Caco-2 (cell line): ENCODE results near the gene TTLL11. TPM values are rescaled to one million over a fixed set of nuclear protein-coding genes. Genes with fewer than 3 reads are reported as not detected.

Source experiments
- BruUV-seq: library from RNA; stranded (reverse); fragments of 400-500 nt; replicated peaks from 2 replicates; lab custom pipeline; 2021; lab: Mats Ljungman, UMichigan
- CTCF ChIA-PET: fragments of 300-600 bp; sonication (Branson Sonifier 250); formaldehyde crosslinking; loops from one replicate; lab custom pipeline; 2022; ENCODE audit warnings: antibody characterized with exemption; lab: Charles Lee
- POLR2A ChIA-PET: fragments of 300-600 bp; sonication (Branson Sonifier 250); formaldehyde crosslinking; loops from one replicate; lab custom pipeline; 2022; ENCODE audit warnings: antibody characterized with exemption; lab: Charles Lee
- DNase-seq, 2 experiments: peaks; one replicate each; pipeline versions ENCODE4 v3.0.0 to v3.0.0-alpha.2; 2020 to 2022
- H3K27me3 ChIP-seq: replicated peaks from 2 replicates; pipeline ENCODE4 v1.6.0; 2011; ENCODE audit warnings: low read length; ENCODE audit not compliant: control insufficient read depth, insufficient read depth
- H3K36me3 ChIP-seq: 2 replicates; pipeline ENCODE4 v1.5.1; 2011; ENCODE audit warnings: low read length; ENCODE audit not compliant: control insufficient read depth, insufficient read depth
- H3K4me1 ChIP-seq: fragments of 250-450 bp; sonication (Bioruptor Pico); 2 replicates; pipeline ENCODE4 v1.5.1; 2020; ENCODE audit warnings: mild to moderate bottlenecking
- H3K4me3 ChIP-seq: 2 replicates; pipeline ENCODE4 v1.5.1; 2011; ENCODE audit warnings: low read depth, mild to moderate bottlenecking, control low read depth, low read length
- H3K9me3 ChIP-seq: fragments of 250-450 bp; sonication (Bioruptor Pico); 2 replicates; pipeline ENCODE4 v1.5.1; 2020; ENCODE audit warnings: mild to moderate bottlenecking, moderate library complexity
- H3K27ac Mint-ChIP-seq: one replicate; pipeline ENCODE4 v1.8.0; 2022; ENCODE audit warnings: mixed read lengths; ENCODE audit not compliant: unreplicated experiment
- H3K27me3 Mint-ChIP-seq: one replicate; pipeline ENCODE4 v1.8.0; 2022; ENCODE audit warnings: mixed read lengths; ENCODE audit not compliant: insufficient read depth, unreplicated experiment
- H3K36me3 Mint-ChIP-seq: one replicate; pipeline ENCODE4 v1.8.0; 2022; ENCODE audit warnings: mild to moderate bottlenecking, mixed read lengths; ENCODE audit not compliant: insufficient read depth, unreplicated experiment
- H3K4me1 Mint-ChIP-seq: one replicate; pipeline ENCODE4 v1.8.0; 2022; ENCODE audit warnings: low read depth, mixed read lengths; ENCODE audit not compliant: unreplicated experiment
- H3K4me3 Mint-ChIP-seq: one replicate; pipeline ENCODE4 v1.8.0; 2022; ENCODE audit warnings: mild to moderate bottlenecking, moderate library complexity, mixed read lengths; ENCODE audit not compliant: unreplicated experiment
- H3K9me3 Mint-ChIP-seq: one replicate; pipeline ENCODE4 v1.8.0; 2022; ENCODE audit warnings: mixed read lengths; ENCODE audit not compliant: unreplicated experiment
- CTCF ChIP-seq, 2 experiments: fragments of 200-600 bp in 1 of 2; IDR thresholded peaks; 1 replicate in 1 of 2; 2 replicates in 1 of 2; pipeline versions ENCODE4 v1.5.1 to v1.8.0; 2011 to 2022; ENCODE audit warnings: antibody characterized with exemption in 1 of 2, control low read depth in 1 of 2, inconsistent platforms in 1 of 2, low read depth in 1 of 2, low read length in 1 of 2, mild to moderate bottlenecking in 1 of 2, moderate library complexity in 1 of 2; ENCODE audit not compliant: insufficient read depth in 1 of 2, severe bottlenecking in 1 of 2, unreplicated experiment in 1 of 2
- intact Hi-C: fragments of 100-400 bp; cut with micrococcal nuclease; formaldehyde crosslinking; loops from one replicate; pipeline ENCODE4 v1.10.0; 2022; ENCODE audit not compliant: unreplicated experiment
- total RNA-seq: library from RNA; stranded (reverse); gene quantifications from 2 replicates; pipeline ENCODE4 v1.2.3, GENCODE V29; 2022

Gene TTLL11
- total RNA-seq, 1 experiment from 2014 or later = 4.4 TPM

- no peaks in the 10 kb centered on the region for H3K36me3 ChIP-seq
- no TSS peak for BruUV-seq
- ChIA-PET POLR2A (no interaction called here), CTCF (no interaction called here)
- H3K27ac Mint-ChIP-seq = no peak overlapping the region
- no peaks in the 10 kb centered on the region for H3K9me3 ChIP-seq
- no peaks in the 10 kb centered on the region for H3K9me3 Mint-ChIP-seq
- no peaks in the 10 kb centered on the region for H3K4me1 Mint-ChIP-seq
- H3K4me3 Mint-ChIP-seq = no peak overlapping the region
- no peak for DNase-seq
- peaks cover 12% of the 10 kb centered on the region for H3K27me3 Mint-ChIP-seq
- no peaks in the 10 kb centered on the region for H3K27me3 ChIP-seq
- intact Hi-C loops = no loop called here
- H3K4me3 ChIP-seq = no peak overlapping the region
- no peaks in the 10 kb centered on the region for H3K4me1 ChIP-seq
- H3K36me3 Mint-ChIP-seq = no peaks in the 10 kb centered on the region
- TF ChIP-seq CTCF (IDR thresholded peaks at IDR 0.05; ENCODE audit: insufficient read depth in 1 of 2, low read depth in 1 of 2, low read length in 1 of 2, severe bottlenecking in 1 of 2, unreplicated experiment in 1 of 2) = no peak
Measured at GRCh38 chr9:121887553-121888437, 205.3 kb downstream of the TTLL11 start.

- DNase-seq = no peak
- no peaks in the 10 kb centered on the region for H3K4me1 ChIP-seq
- ChIA-PET POLR2A (no interaction called here), CTCF (no interaction called here)
- no peaks in the 10 kb centered on the region for H3K36me3 ChIP-seq
- Mint-ChIP-seq H3K27me3 (peaks cover 18% of the 10 kb centered on the region), H3K4me3 (no peak overlapping the region), H3K9me3 (no peaks in the 10 kb centered on the region), H3K4me1 (no peaks in the 10 kb centered on the region), H3K27ac (no peak overlapping the region), H3K36me3 (no peaks in the 10 kb centered on the region)
- no peaks in the 10 kb centered on the region for H3K9me3 ChIP-seq
- no peak for TF ChIP-seq CTCF (IDR thresholded peaks at IDR 0.05; ENCODE audit: insufficient read depth in 1 of 2, low read depth in 1 of 2, low read length in 1 of 2, severe bottlenecking in 1 of 2, unreplicated experiment in 1 of 2)
- no TSS peak for BruUV-seq
- no peak overlapping the region for H3K4me3 ChIP-seq
- intact Hi-C loops = no loop called here
- H3K27me3 ChIP-seq = no peaks in the 10 kb centered on the region
Measured at GRCh38 chr9:121886759-121887485, 206.2 kb downstream of the TTLL11 start.

- H3K9me3 Mint-ChIP-seq = no peaks in the 10 kb centered on the region
- no peaks in the 10 kb centered on the region for H3K4me1 ChIP-seq
- peaks cover 15% of the 10 kb centered on the region for H3K27me3 Mint-ChIP-seq
- no peak overlapping the region for H3K4me3 Mint-ChIP-seq
- no peak for DNase-seq
- BruUV-seq = no TSS peak
- CTCF ChIA-PET = no interaction called here
- H3K27ac Mint-ChIP-seq = no peak overlapping the region
- no peaks in the 10 kb centered on the region for H3K36me3 ChIP-seq
- POLR2A ChIA-PET = no interaction called here
- H3K9me3 ChIP-seq = no peaks in the 10 kb centered on the region
- no peak for TF ChIP-seq CTCF (IDR thresholded peaks at IDR 0.05; ENCODE audit: insufficient read depth in 1 of 2, low read depth in 1 of 2, low read length in 1 of 2, severe bottlenecking in 1 of 2, unreplicated experiment in 1 of 2)
- no peaks in the 10 kb centered on the region for H3K4me1 Mint-ChIP-seq
- intact Hi-C loops = no loop called here
- no peaks in the 10 kb centered on the region for H3K36me3 Mint-ChIP-seq
- no peaks in the 10 kb centered on the region for H3K27me3 ChIP-seq
- H3K4me3 ChIP-seq = no peak overlapping the region
Measured at GRCh38 chr9:121885345-121885901, 207.7 kb downstream of the TTLL11 start.
